8988T (cell line): ENCODE data around the gene SYT2.
"Not testable (repeated sequence)": the region's sequence is repeated elsewhere in the genome, so short reads cannot be mapped to it uniquely, and the experiment has no call there.

Experiments used
- DNase-seq: peaks from one replicate; pipeline ENCODE4 v3.0.0; 2011

The SYT2 gene

DNA sequence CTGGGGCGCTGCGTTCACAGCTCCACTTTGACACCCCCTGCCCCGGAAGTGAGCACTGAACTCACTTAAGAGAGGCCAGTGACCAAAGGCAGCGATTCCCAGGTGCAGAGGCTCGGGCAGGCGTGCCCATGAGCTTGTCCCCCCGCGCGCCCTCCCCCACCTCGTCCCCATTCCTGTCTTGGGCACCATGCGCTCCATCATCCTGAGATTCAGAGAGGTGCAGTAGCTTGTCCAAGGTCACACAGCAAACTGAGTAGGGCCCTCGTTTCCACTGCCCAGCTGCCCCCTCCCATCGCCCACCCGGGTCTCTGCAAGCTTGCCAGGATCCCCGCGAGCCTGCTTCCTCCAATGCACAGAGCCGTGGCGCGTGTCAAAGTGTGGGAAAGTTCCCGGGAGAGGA, 68.0 kb downstream of the SYT2 start:
- DNase-seq = no peak

GRCh38 chr1:202639500-202639899, 70.8 kb downstream of the SYT2 start:
- no peak for DNase-seq

DNA sequence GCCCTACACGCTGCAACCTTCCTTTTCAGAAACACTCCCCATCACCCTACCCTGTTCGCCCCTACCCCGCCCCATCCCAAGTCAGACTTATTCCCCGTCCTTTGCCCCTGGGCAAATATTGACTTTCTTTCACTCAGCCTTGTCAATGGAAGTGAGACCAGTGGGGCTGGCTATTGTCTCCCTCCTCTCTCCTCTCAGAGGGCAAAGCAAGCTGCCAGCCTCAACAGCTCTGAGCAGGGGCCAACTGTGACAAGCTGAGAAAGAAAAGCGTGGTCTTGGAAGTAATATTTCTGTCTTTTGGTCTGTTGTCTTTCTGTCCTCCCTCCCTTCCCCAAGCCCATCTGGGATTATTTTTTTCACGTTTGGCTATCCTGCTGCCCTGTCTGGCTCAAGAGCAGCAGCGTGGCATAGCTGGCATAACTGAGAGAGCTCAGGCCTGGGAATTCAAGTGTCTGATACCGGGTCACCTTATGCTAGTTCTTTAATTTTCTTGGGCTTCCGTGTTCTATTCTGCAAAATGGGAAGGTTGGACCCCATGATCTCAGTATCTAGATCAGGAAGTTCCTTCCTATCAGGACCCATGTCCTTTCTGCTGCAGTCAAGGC, 71.5 kb downstream of the SYT2 start:
- DNase-seq = not testable (repeated sequence)

- no peak for DNase-seq
Observed at GRCh38 chr1:202638019-202638700, 72.1 kb downstream of the SYT2 start.

DNA sequence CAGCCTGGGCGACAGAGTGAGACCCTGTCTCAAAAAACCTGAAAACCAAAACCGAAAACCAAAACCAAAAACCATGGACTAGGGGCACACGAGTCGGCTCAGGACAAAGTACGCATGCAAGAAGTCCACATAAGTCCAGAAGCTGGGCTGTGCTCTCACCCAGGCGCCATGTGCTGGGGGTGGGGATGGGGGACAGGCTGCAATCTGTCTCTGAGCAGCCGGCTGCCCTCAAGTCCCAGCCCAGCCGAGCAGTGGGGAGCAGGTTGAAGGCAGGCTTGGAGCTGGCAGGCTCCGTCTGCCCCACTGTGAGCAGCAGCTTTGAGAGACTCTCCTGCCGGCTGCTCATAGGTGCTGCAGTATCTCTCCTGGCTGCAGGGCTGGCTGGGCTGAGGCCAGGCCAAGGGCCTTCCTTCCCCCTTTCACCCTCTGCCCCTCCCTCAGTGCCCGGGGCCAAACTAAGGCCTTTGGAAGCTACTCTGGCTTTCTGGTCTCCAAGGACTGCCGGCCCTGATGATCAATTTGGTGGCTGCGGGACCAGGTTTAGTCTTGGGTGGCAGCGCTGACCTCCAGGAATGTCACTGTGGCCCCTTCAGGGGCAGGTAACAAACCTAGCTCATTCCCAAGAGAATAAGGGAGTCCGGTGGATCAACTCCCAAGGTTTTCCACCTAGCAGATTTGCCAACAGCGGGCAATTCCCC, 72.8 kb downstream of the SYT2 start:
- not testable (repeated sequence) for DNase-seq

DNA sequence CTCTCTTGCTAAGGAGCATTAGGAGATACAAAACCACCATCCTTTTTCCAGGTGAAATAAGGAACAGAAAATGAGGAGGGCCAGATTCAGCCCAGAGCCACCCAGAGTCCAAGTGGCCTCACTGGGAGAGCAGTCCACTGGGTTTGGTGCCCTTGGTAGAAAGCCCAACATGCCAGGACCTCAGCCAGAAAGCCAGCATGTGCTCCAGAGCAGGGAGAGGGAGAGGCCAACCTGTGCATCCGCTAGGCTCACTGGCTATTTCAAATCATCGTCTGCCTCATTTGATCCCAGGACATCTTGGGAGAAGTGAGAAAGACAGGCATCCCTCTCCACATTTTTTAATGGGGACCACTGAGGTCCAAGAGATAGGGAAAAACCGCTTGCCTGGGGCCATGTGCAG, 74.1 kb downstream of the SYT2 start:
- DNase-seq = not testable (repeated sequence)

DNA sequence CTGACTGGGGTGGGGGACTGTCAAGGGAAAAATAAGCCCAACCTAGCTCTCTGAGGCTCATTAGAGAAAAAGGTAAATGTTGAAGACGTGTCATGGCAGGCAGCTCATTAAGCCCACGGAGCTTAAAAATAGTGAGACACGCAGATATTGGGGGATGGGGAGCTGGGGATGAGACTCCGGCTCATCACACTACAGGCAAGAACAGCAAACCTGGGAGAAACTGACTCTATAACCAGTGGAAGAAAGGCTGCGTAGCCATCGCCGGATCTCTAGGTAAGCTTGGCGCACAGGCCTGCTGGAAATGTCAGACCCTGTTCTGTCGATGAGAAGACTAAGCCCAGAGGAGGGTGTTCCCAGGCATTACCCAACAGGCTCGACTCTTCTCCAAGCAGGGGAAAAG, 78.0 kb downstream of the SYT2 start:
- no peak for DNase-seq

- no peak for DNase-seq
Observed at GRCh38 chr1:202631076-202631923, 79.0 kb downstream of the SYT2 start.

- DNase-seq = no peak
Observed at GRCh38 chr1:202630541-202630940, 79.7 kb downstream of the SYT2 start.

GRCh38 chr1:202630096-202630495, 80.2 kb downstream of the SYT2 start:
- not testable (repeated sequence) for DNase-seq

GRCh38 chr1:202629257-202629811, 80.9 kb downstream of the SYT2 start:
- DNase-seq = not testable (repeated sequence)

DNA sequence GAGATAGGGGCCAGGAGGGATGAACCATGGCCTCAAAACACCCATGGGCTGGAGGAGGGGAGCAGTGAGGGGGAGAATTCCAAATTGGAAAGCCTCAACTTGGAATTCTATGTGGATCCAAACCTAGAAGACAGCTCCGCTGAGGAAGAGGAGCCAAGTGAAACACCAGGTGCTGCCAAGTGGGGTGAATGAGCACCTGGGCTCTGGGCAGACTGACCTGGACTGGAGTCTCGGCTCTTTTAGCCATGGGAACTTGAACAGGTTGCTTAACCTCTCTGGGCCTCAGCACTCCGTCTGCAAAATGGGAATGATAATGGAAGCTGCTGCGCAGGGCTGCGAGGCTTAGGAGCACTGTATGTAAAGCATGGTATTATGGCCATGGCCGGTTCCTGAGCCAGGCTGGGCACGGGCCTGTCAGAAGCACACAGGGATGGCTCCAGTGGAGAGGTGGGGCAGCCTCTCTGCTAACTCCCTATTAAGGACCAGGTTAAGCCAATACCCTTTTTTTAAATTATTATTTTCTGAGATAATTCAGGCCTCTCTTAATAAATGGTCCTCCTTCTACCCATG, 81.5 kb downstream of the SYT2 start:
- no peak for DNase-seq

- no peak for DNase-seq
Observed at GRCh38 chr1:202627841-202628565, 82.3 kb downstream of the SYT2 start.

GRCh38 chr1:202627036-202627435, 83.2 kb downstream of the SYT2 start:
- not testable (repeated sequence) for DNase-seq

GRCh38 chr1:202625416-202626360, 84.6 kb downstream of the SYT2 start:
- peak; percentile 89 for DNase-seq

DNA sequence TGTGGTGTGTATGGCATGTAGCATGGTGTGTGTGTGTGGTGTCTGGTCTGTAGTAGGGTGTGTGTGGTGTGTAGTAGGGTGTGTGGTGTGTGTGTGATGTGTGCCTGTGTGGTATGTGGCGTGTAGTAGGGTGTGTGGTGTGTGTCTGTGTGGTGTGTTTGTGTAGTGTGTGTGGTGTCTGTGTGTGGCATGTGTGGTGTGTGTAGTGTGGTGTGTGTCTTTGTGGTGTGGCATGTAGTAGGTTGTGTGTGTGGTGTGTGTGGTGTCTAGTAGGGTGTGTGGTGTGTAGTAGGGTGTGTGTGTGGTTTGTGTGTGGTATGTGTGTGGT, 85.5 kb downstream of the SYT2 start:
- no peak for DNase-seq

GRCh38 chr1:202624088-202624780, 86.0 kb downstream of the SYT2 start:
- DNase-seq = no peak

DNA sequence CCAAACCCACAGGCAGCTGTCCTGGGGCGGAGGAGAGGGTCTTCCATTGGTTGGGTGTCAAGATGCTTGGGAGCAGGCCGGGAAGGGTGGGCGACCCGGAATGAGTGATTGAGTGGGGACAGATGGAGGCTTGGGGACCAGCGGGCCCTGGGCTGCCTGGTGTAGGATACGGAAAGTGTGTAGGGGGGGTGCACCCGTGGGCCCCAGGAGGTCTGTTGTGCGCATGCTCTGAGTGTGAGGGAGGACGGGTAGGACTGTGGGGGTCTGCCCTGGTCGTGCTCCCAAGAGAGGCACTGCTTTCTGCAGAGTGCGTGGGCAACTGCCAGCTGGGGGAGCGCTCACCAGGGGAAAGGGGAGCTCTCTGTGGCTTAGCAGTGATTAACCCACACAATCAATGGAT, 86.8 kb downstream of the SYT2 start:
- not testable (repeated sequence) for DNase-seq

DNA sequence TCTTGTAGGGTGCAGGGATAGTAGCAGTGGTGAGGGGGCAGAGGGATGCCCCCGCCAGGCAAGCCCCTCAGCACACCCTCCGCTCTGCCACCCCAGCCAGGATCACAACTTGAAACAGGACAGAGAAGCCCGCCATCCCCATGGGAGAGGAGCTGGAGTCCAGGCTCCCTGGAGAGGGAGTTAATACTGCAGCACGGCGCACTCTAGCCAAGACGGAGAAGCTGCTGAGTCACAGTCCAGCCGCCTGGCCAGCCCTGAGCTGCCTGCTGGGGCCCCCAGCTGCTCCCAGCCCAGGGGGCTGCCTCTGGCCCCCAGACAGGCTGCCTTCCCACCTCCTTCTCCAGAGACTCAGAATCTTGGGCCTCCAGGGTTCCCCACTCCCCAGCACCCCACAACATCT, 87.2 kb downstream of the SYT2 start:
- DNase-seq = no peak

DNA sequence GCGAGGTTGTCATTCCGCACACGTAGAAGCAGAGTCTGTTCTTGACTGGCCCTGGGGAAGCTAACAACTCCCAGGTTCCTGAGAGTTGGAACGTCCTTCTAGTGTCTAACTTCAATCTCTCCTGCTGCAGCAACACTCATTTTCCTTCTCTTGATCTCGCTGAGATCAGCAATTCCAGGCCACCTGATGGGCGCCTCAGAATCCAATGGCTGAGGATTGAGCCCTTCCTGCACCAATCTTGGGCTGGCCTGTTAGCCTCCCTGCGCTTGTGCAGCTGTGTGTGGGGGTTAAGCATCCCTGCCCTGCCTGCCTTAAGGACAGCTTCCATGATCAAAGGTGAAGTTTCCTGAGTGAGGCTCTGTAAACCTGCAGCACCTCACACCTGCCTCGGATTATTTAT, 87.9 kb downstream of the SYT2 start:
- no peak for DNase-seq
